ENCODE data around the gene STXBP6.

The STXBP6 gene

DNA sequence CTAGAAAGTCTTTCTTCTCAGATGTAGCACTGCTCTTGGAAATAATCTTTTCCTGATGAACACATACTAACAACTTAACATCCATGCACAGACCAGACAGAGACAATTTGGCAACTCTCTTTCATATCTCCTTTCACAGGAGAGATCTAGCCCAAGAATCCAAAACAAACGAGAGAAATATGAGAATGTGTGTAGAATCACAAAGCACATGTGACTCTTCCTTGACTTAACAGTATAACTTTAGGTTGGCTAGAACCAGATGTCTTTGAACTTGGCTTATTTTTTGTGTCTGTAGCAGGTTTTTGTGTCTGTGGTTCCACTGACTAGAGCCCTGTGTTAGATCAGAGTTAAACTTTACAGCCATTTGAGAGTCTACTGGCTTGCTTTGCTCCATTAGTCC, 114.2 kb downstream of the STXBP6 start:
- Histone ChIP-seq H3K36me3 (ENCODE audit: control insufficient read depth, low read length) (no peaks in the 10 kb centered on the region), H3K9me2 (replicated peaks; ENCODE audit: control insufficient read depth, low read length) (no peaks in the 10 kb centered on the region), H3K4me1 (ENCODE audit: control insufficient read depth, low read length) (no peaks in the 10 kb centered on the region), H3K9me3 (ENCODE audit: control insufficient read depth, insufficient read depth, low read length) (no peaks in the 10 kb centered on the region), H4K20me1 (ENCODE audit: control insufficient read depth, insufficient read depth, low read depth, low read length) (no peaks in the 10 kb centered on the region), H3F3A (ENCODE audit: control insufficient read depth, insufficient read depth) (no peaks in the 10 kb centered on the region), H3K27ac (ENCODE audit: low read depth, low read length) (no peak overlapping the region), H3K4me3 (ENCODE audit: low read length) (no peak overlapping the region), H3K27me3 (ENCODE audit: control insufficient read depth, low read length) (no peaks in the 10 kb centered on the region), H3K4me2 (ENCODE audit: low read length) (no peak overlapping the region), H3K79me2 (ENCODE audit: control insufficient read depth, low read length) (no peaks in the 10 kb centered on the region)
- TF ChIP-seq, protein P1, sequence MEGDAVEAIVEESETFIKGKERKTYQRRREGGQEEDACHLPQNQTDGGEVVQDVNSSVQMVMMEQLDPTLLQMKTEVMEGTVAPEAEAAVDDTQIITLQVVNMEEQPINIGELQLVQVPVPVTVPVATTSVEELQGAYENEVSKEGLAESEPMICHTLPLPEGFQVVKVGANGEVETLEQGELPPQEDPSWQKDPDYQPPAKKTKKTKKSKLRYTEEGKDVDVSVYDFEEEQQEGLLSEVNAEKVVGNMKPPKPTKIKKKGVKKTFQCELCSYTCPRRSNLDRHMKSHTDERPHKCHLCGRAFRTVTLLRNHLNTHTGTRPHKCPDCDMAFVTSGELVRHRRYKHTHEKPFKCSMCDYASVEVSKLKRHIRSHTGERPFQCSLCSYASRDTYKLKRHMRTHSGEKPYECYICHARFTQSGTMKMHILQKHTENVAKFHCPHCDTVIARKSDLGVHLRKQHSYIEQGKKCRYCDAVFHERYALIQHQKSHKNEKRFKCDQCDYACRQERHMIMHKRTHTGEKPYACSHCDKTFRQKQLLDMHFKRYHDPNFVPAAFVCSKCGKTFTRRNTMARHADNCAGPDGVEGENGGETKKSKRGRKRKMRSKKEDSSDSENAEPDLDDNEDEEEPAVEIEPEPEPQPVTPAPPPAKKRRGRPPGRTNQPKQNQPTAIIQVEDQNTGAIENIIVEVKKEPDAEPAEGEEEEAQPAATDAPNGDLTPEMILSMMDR (IDR thresholded peaks at IDR 0.05; ENCODE audit: low read depth, low read length, poor library complexity, severe bottlenecking): no peak
- TF ChIP-seq EZH2phosphoT487 (IDR thresholded peaks at IDR 0.05; ENCODE audit: borderline replicate concordance, low read length): no peak

GRCh38 chr14:24928386-24928900, 121.5 kb downstream of the STXBP6 start:
- no peaks in the 10 kb centered on the region for H3K9me3 ChIP-seq (ENCODE audit: control insufficient read depth, insufficient read depth, low read length)
- no peaks in the 10 kb centered on the region for H3K79me2 ChIP-seq (ENCODE audit: control insufficient read depth, low read length)
- H3K27ac ChIP-seq (ENCODE audit: low read depth, low read length): no peak overlapping the region
- no peaks in the 10 kb centered on the region for H4K20me1 ChIP-seq (ENCODE audit: control insufficient read depth, insufficient read depth, low read depth, low read length)
- TF ChIP-seq, protein P1 (IDR thresholded peaks at IDR 0.05; ENCODE audit: low read depth, low read length, poor library complexity, severe bottlenecking): no peak
- TF ChIP-seq EZH2phosphoT487 (IDR thresholded peaks at IDR 0.05; ENCODE audit: borderline replicate concordance, low read length): no peak
- no peaks in the 10 kb centered on the region for H3K27me3 ChIP-seq (ENCODE audit: control insufficient read depth, low read length)
- H3K4me1 ChIP-seq (ENCODE audit: control insufficient read depth, low read length): no peaks in the 10 kb centered on the region
- no peaks in the 10 kb centered on the region for H3K36me3 ChIP-seq (ENCODE audit: control insufficient read depth, low read length)
- no peaks in the 10 kb centered on the region for H3F3A ChIP-seq (ENCODE audit: control insufficient read depth, insufficient read depth)
- H3K4me2 ChIP-seq (ENCODE audit: low read length): no peak overlapping the region
- H3K4me3 ChIP-seq (ENCODE audit: low read length): no peak overlapping the region
- no peaks in the 10 kb centered on the region for H3K9me2 ChIP-seq (replicated peaks; ENCODE audit: control insufficient read depth, low read length)

- Histone ChIP-seq H3K9me3 (ENCODE audit: control insufficient read depth, insufficient read depth, low read length) (no peaks in the 10 kb centered on the region), H3K9me2 (replicated peaks; ENCODE audit: control insufficient read depth, low read length) (no peaks in the 10 kb centered on the region), H3K27me3 (ENCODE audit: control insufficient read depth, low read length) (no peaks in the 10 kb centered on the region), H3F3A (ENCODE audit: control insufficient read depth, insufficient read depth) (no peaks in the 10 kb centered on the region), H4K20me1 (ENCODE audit: control insufficient read depth, insufficient read depth, low read depth, low read length) (no peaks in the 10 kb centered on the region), H3K27ac (ENCODE audit: low read depth, low read length) (no peak overlapping the region), H3K79me2 (ENCODE audit: control insufficient read depth, low read length) (no peaks in the 10 kb centered on the region), H3K36me3 (ENCODE audit: control insufficient read depth, low read length) (no peaks in the 10 kb centered on the region), H3K4me1 (ENCODE audit: control insufficient read depth, low read length) (no peaks in the 10 kb centered on the region), H3K4me2 (ENCODE audit: low read length) (no peak overlapping the region), H3K4me3 (ENCODE audit: low read length) (no peak overlapping the region)
- TF ChIP-seq, protein P1 (IDR thresholded peaks at IDR 0.05; ENCODE audit: low read depth, low read length, poor library complexity, severe bottlenecking): no peak
- no peak for TF ChIP-seq EZH2phosphoT487 (IDR thresholded peaks at IDR 0.05; ENCODE audit: borderline replicate concordance, low read length)
Measured at GRCh38 chr14:24927809-24928208, 122.1 kb downstream of the STXBP6 start.
